ENCODE measurements around the gene SH3RF1. TPM values are rescaled to one million over a fixed set of nuclear protein-coding genes. Genes with fewer than 3 reads are reported as not detected.

Gene SH3RF1
- total and polyA plus RNA-seq, 2 of the 8 experiments (the other 6 are each of a cell fraction or from before 2014, with no cell fraction given): 6.9 to 15.1 TPM

DNA sequence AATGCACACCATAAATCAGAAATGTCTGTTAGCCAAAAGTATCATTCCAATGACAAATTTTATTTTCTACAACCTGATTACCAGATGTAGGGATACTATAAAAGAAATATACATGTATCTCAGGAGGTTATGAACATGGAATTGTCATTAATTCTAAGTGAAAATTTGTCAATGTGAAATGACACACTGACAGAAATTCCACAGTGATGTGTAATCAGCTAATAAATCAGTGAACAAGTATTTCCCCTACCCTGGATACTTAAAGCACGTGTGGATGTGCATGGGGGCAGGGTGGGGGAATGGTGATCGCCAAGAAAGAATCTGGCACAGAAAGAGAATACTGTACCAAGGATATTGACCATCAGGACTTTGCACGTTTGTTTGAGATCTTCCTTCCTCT is 123.6 kb downstream of the SH3RF1 start:
- Histone ChIP-seq H3K4me2 (ENCODE audit: insufficient read depth in 1 of 2, low read depth in 2 of 2, low read length in 2 of 2) (no peak overlapping the region), H2BK15ac (ENCODE audit: low read length) (no peak overlapping the region), H3K9me3 (ENCODE audit: insufficient read depth in 2 of 2, low read depth in 1 of 2, low read length in 1 of 2) (no peaks in the 10 kb centered on the region), H2AK5ac (ENCODE audit: low read depth, low read length) (no peak overlapping the region), H4K8ac (ENCODE audit: extremely low read depth, insufficient read depth, low read length) (no peak overlapping the region), H2BK120ac (replicated peaks; ENCODE audit: low read depth, low read length) (no peak overlapping the region), H3K56ac (replicated peaks; ENCODE audit: insufficient read length, low read depth, low read length) (no peak overlapping the region), H3K4me1 (replicated peaks in 1 of 4; ENCODE audit: control insufficient read depth in 3 of 4, insufficient read depth in 4 of 4, low read length in 3 of 4) (peaks cover 0 to 7% (median 4%) of the 10 kb centered on the region in 4 experiments; a peak in 3 of 7 replicates), H3K27ac (ENCODE audit: low read depth, low read length) (no peak overlapping the region), H3K18ac (ENCODE audit: extremely low read depth, low read length) (no peak overlapping the region), H2BK12ac (ENCODE audit: low read depth, low read length) (no peak overlapping the region), H4K20me1 (replicated peaks in 1 of 2; ENCODE audit: control insufficient read depth in 1 of 2, insufficient read depth in 2 of 2, low read length in 2 of 2) (no peaks in the 10 kb centered on the region), H3K79me2 (ENCODE audit: control insufficient read depth in 1 of 2, insufficient read depth in 2 of 2, low read length in 2 of 2) (no peaks in the 10 kb centered on the region), H3K9ac (replicated peaks in 1 of 4; ENCODE audit: extremely low read depth in 1 of 4, low read depth in 3 of 4, low read length in 3 of 4) (no peak overlapping the region), H3K23ac (ENCODE audit: insufficient read length) (no peak overlapping the region), H2BK5ac (ENCODE audit: low read depth, low read length) (no peak overlapping the region), H3K36me3 (ENCODE audit: control insufficient read depth in 2 of 4, insufficient read depth in 4 of 4, low read length in 3 of 4) (no peaks in the 10 kb centered on the region; a peak in 1 of 8 replicates), H3K4me3 (ENCODE audit: extremely low read depth in 1 of 4, insufficient read depth in 2 of 4, low read depth in 3 of 4, low read length in 4 of 4) (no peak overlapping the region), H3K23me2 (ENCODE audit: low read depth, low read length) (no peaks in the 10 kb centered on the region), H4K91ac (replicated peaks; ENCODE audit: insufficient read length, low read length) (no peak overlapping the region), H3K27me3 (replicated peaks in 1 of 4; ENCODE audit: control insufficient read depth in 3 of 4, extremely low read depth in 1 of 4, insufficient read depth in 3 of 4, low read length in 3 of 4) (no peaks in the 10 kb centered on the region), H4K5ac (ENCODE audit: insufficient read length, low read depth, low read length) (no peak overlapping the region), H3K4ac (replicated peaks; ENCODE audit: insufficient read length, low read depth, low read length) (no peak overlapping the region), H3K14ac (ENCODE audit: insufficient read length) (no peak overlapping the region), H2AFZ (ENCODE audit: low read length) (no peak overlapping the region), H3K79me1 (ENCODE audit: low read depth, low read length) (no peaks in the 10 kb centered on the region), H2BK20ac (ENCODE audit: low read length) (no peak overlapping the region)
- CTCF ChIA-PET (ENCODE audit: partially characterized antibody): no interaction called here
- DNase-seq (ENCODE audit: low read depth in 1 of 2, low spot score in 2 of 2) (no peak), FAIRE-seq (no peak)
- 87% methylated on average over 3 of the region's 3 CpGs; no CpG with 5 or more reads in 1 of the 2 experiments for WGBS, 2 experiments (ENCODE audit: extremely low coverage in 1 of 2, insufficient coverage in 1 of 2, insufficient read length in 1 of 2, insufficient replicate concordance in 2 of 2, low coverage in 1 of 2, low lambda C conversion rate in 2 of 2, missing lambda C conversion rate in 1 of 2)
- POLR2A ChIA-PET (ENCODE audit: partially characterized antibody): no interaction called here
- TF ChIP-seq GABPA (IDR thresholded peaks at IDR 0.05; ENCODE audit: borderline replicate concordance, insufficient read depth, low read length): no peak
- TF ChIP-seq SRF (IDR thresholded peaks at IDR 0.05; ENCODE audit: low read depth, low read length): no peak
- TF ChIP-seq TCF12 (IDR thresholded peaks at IDR 0.05; ENCODE audit: low read depth, low read length): no peak
- TF ChIP-seq BACH1 (IDR thresholded peaks at IDR 0.05; ENCODE audit: low read length): no peak
- no peak for TF ChIP-seq ZNF274 (IDR thresholded peaks at IDR 0.05; ENCODE audit: borderline replicate concordance, extremely low read depth, low read length)
- no peak for TF ChIP-seq CHD1 (IDR thresholded peaks at IDR 0.05; ENCODE audit: low read depth, low read length)
- no peak for TF ChIP-seq SP2 (IDR thresholded peaks at IDR 0.05; ENCODE audit: low read length)
- TF ChIP-seq KDM5A (IDR thresholded peaks at IDR 0.05; ENCODE audit: low read length): no peak
- no peak for TF ChIP-seq MAFK (IDR thresholded peaks at IDR 0.05; ENCODE audit: low read depth, low read length)
- no peak for TF ChIP-seq BCL11A (IDR thresholded peaks at IDR 0.05; ENCODE audit: low read depth in 2 of 2, low read length in 2 of 2)
